Parathyroid adenoma (tissue), 2 donors: Measurements from ENCODE around the gene SIGLEC9.

ENCODE experiments used
- H2AFZ ChIP-seq: fragments of 300-600 bp; sonication (generic); one replicate; pipeline ENCODE4 v1.7.0; 2017; ENCODE audit warnings: antibody characterized with exemption, mild to moderate bottlenecking
- H3K27ac ChIP-seq: fragments of 300-600 bp; sonication (generic); one replicate; pipeline ENCODE4 v1.7.0; 2017
- H3K27me3 ChIP-seq: fragments of 300-600 bp; sonication (generic); one replicate; pipeline ENCODE4 v1.7.0; 2017; ENCODE audit warnings: low read length; ENCODE audit not compliant: control insufficient read depth, insufficient read depth
- H3K36me3 ChIP-seq: fragments of 300-600 bp; sonication (generic); one replicate; pipeline ENCODE4 v1.7.0; 2017; ENCODE audit warnings: low read length; ENCODE audit not compliant: control insufficient read depth, insufficient read depth
- H3K4me1 ChIP-seq: fragments of 300-600 bp; sonication (generic); one replicate; pipeline ENCODE4 v1.7.0; 2017; ENCODE audit warnings: control low read depth
- H3K4me2 ChIP-seq: fragments of 300-600 bp; sonication (generic); one replicate; pipeline ENCODE4 v1.7.0; 2017; ENCODE audit warnings: low read length
- H3K4me3 ChIP-seq: fragments of 300-600 bp; sonication (generic); one replicate; pipeline ENCODE4 v1.7.0; 2017; ENCODE audit warnings: low read depth, low read length
- H3K79me2 ChIP-seq: fragments of 300-600 bp; sonication (generic); one replicate; pipeline ENCODE4 v1.7.0; 2017; ENCODE audit warnings: control low read depth
- H3K9ac ChIP-seq: fragments of 300-600 bp; sonication (generic); one replicate; pipeline ENCODE4 v1.7.0; 2017; ENCODE audit warnings: mild to moderate bottlenecking
- H3K9me3 ChIP-seq: fragments of 300-600 bp; sonication (generic); one replicate; pipeline ENCODE4 v1.7.0; 2017; ENCODE audit warnings: low read length; ENCODE audit not compliant: control insufficient read depth
- CTCF ChIP-seq: fragments of 300-600 bp; sonication (generic); IDR thresholded peaks from one replicate; pipeline ENCODE4 v1.7.0; 2017; ENCODE audit warnings: antibody characterized with exemption, mild to moderate bottlenecking
- donor health status: primary hyperparathyroidism.

Gene SIGLEC9

GRCh38 chr19:51096473-51097165 is 28.1 kb upstream of the SIGLEC9 start:
- Histone ChIP-seq H3K36me3 (no peaks in the 10 kb centered on the region), H3K4me1 (peaks cover 7% of the 10 kb centered on the region), H3K4me2 (no peak overlapping the region), H3K9ac (no peak overlapping the region), H3K4me3 (no peak overlapping the region), H3K79me2 (no peaks in the 10 kb centered on the region), H3K27me3 (no peaks in the 10 kb centered on the region), H3K9me3 (no peaks in the 10 kb centered on the region), H3K27ac (no peak overlapping the region), H2AFZ (no peak overlapping the region)
- no peak for TF ChIP-seq CTCF

- TF ChIP-seq CTCF, result peak; percentile 66
- Histone ChIP-seq H3K4me2 (no peak overlapping the region), H3K9me3 (no peaks in the 10 kb centered on the region), H3K27me3 (no peaks in the 10 kb centered on the region), H3K9ac (no peak overlapping the region), H3K4me1 (peaks cover 7% of the 10 kb centered on the region), H3K4me3 (no peak overlapping the region), H3K79me2 (no peaks in the 10 kb centered on the region), H2AFZ (no peak overlapping the region), H3K36me3 (no peaks in the 10 kb centered on the region), H3K27ac (no peak overlapping the region)
Measured at GRCh38 chr19:51097166-51097738, 27.5 kb upstream of the SIGLEC9 start.

GRCh38 chr19:51097796-51098195 is 26.9 kb upstream of the SIGLEC9 start:
- no peaks in the 10 kb centered on the region for H3K36me3 ChIP-seq
- no peak for TF ChIP-seq CTCF

GRCh38 chr19:51098365-51099046 is 26.2 kb upstream of the SIGLEC9 start:
- no peak overlapping the region for H2AFZ ChIP-seq
- TF ChIP-seq CTCF, result no peak
- H3K36me3 ChIP-seq, result no peaks in the 10 kb centered on the region
- peaks cover 7% of the 10 kb centered on the region for H3K4me1 ChIP-seq
- H3K4me3 ChIP-seq, result no peak overlapping the region
- H3K27me3 ChIP-seq, result no peaks in the 10 kb centered on the region
- peaks cover under 1% of the 10 kb centered on the region for H3K79me2 ChIP-seq
- no peak overlapping the region for H3K27ac ChIP-seq
- H3K9me3 ChIP-seq, result no peaks in the 10 kb centered on the region
- no peak overlapping the region for H3K9ac ChIP-seq
- H3K4me2 ChIP-seq, result no peak overlapping the region

More at GRCh38 chr19:51097796-51098195, 26.9 kb upstream of the SIGLEC9 start:
- no peak overlapping the region for H3K9ac ChIP-seq
- H3K27me3 ChIP-seq, result no peaks in the 10 kb centered on the region
- H3K9me3 ChIP-seq, result no peaks in the 10 kb centered on the region
- no peak overlapping the region for H3K4me2 ChIP-seq
- H3K79me2 ChIP-seq, result no peaks in the 10 kb centered on the region
- no peak overlapping the region for H3K4me3 ChIP-seq
- peaks cover 7% of the 10 kb centered on the region for H3K4me1 ChIP-seq
- no peak overlapping the region for H3K27ac ChIP-seq
- no peak overlapping the region for H2AFZ ChIP-seq
